CD4-positive, alpha-beta T cell treated with Interleukin-4 for 1 hour (primary cell): ENCODE measurements around the gene MEPCE.

Experiments
- DNase-seq, 2 donors: peaks; one replicate each; pipeline ENCODE4 v3.0.0-alpha.2; 2020 to 2022

Gene MEPCE

DNA sequence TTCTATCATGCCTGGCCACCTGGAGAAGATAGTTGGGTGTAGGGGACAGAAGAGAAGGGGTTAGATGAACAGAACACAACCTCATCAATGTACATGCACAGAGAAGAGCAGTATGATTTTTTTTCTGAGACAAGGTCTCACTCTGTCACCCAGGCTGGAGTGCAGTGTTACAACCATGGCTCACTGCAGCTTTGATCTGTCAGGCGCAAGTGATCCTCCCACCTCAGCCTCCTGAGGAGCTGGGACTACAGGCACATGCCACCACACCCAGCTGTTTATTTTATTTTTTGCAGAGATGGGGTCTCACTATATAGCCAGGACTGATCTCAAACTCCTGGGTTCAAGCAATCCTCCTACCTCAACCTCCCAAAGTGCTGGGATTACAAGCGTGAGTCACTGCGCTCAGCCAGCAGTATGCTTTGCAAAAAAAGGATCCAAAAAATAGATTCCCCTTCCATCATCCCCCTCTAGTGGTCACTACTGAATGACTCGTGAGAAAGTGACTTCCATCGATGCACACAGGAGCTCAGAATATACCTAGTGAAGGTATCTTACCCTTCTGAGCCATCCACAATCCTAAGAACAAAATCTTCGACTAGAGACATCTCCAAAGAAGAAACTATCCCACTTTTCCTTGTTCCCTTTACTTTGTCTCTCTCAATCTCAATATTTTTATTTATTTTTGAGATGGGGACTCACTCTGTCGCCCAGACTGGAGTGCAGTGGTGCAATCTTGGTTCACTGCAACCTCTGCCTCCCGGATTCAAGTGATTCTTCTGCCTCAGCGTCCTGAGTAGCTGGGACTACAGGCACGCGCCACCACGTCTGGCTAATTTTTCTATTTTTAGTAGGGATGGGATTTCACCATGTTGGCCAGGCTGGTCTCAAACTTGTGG, 22.1 kb upstream of the MEPCE start:
- DNase-seq, result peak; percentile 57 to 79

DNA sequence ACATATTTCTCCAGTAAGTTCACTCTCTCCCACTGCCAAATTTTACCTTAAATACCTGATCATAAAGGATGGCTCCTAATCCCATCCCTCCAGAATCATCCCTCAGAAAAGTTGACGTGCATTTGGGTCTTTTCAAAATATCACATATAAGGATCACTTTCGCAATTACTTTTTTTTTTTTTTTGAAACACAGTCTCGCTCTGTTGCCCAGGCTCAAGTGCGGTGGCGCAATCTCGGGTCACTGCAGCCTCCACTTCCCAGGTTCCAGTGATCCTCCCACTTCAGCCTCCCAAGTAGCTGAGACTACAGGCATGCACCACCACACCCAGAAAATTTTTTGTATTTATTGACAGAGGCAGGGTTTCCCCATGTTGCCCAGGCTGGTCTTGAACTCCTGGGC, 18.5 kb upstream of the MEPCE start:
- no peak for DNase-seq

GRCh38 chr7:100413346-100413745, 16.3 kb upstream of the MEPCE start:
- DNase-seq, result no peak

DNA sequence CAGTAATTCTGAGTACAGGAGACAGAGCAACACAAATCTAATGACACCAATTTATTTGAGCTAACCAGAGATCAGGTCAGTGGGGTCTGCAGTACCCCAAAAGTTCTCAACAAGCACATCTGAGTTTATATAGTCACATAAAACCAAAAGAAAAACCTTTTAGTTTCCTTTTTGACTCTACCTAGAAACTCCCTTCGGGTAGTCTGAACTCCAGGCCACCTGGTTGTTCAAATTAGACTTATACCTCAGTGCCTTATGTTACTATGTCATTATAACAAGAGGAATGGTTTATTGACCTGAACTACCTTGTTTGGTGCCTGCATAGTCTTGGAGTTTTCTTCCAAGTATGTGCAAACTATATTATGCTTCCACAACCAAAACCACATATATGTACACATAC, 15.7 kb upstream of the MEPCE start:
- no peak for DNase-seq

DNA sequence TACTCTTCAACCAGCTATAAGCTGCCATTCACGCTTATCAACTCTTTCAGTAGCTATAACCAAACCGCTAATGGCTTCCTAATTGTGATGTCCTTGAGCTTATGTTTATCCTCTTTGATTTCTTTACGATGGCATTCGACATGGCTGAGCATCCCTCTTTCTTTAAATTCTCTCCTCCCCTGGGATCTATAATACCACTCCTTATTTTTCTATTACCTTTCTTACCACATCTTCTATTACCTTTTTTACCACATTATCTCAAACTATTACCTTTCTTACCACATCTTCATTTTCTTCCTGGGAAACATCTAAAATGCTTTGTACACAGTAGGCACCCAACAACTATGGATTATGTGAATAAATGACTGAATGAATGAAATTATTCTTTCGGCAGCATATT, 14.2 kb upstream of the MEPCE start:
- no peak for DNase-seq

- DNase-seq, result no peak
Observed at GRCh38 chr7:100418930-100419659, 10.5 kb upstream of the MEPCE start.

GRCh38 chr7:100419660-100420226, 9.9 kb upstream of the MEPCE start:
- DNase-seq, result no peak

DNA sequence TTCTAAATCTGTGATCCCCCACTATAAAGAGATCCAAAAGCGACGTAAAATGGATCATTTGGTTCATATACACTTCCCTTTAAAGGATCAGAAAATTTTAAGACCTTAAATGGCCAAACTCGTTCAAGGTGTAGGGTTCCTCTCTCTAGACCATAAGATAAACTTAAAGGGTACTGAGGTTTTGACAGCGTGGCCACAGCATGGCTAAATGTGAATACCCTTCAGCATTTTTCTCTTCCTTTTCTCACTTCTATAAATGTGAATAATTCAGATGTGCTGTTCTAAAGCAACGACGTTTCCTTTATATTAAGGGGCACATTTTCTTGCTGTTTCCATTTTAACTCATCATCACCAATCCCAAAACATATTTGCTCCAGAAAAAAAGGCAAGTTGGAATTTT, 6.3 kb upstream of the MEPCE start:
- DNase-seq, result no peak

DNA sequence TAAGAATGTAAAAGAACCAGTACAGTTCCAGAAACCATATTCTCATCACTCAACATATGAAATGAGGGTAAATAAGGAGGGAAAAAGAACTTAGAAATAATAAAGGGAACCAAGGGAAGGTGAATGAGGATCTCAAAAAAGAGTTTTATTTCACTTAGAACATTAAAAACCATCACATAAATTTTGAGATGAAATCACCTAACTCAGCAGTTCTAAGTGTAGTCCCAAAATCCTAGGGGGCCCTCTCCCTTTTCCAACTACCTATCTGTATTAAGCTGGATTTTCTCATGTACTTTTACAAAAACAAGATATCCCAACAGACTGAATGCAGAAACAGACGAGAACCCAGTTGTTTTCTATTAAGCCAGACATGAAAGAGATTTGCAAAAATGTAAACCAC, 4.3 kb upstream of the MEPCE start:
- no peak for DNase-seq

- DNase-seq, result no peak
Observed at GRCh38 chr7:100426516-100426915, 3.1 kb upstream of the MEPCE start.

GRCh38 chr7:100427762-100428198, 1.9 kb upstream of the MEPCE start:
- DNase-seq, result no peak

DNA sequence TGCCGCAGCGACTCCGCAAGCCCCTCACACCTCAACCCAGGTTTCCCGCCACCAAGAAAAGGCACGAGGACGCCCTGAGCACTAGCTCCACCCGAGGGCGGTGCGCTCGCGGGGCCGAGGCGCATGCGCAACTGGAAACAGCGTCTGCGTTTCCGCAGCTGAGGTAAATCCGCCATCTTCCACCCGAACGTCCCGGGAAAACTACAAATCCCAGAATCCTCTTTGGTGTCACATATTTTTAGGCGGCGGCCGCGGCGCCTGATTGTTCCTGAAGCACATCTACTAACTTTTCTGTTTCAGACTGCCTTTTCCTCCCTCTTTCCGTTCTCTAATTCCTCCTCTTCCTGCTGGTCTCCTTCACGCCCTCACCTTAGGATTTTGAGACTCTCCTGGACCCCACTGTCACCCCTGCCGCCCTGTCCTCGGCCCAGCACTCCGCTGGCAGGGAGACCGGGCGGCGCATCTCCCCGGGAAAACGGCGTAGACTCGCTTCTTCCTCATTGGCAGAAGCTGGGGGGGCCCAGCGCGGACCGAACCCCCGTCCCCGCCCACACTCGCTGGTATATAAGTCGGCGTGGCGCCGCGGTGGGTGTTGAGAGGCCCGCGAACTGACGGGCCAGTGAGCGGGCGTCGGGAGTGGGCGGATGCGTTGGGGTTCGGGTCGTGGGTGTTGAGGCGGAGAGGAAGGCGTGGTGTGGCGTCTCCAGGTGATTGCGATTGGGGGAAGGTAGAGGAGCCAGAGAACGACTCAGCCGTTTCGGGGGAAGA, 1.2 kb upstream of the MEPCE start, which contains the start of gene ZCWPW1:
Gene ZCWPW1, minus strand, starts transcription at position 505 of the 768 bp plus-strand sequence. CDS start 8,054 bp downstream, outside the sequence.
- peak; percentile 98 for DNase-seq

DNA sequence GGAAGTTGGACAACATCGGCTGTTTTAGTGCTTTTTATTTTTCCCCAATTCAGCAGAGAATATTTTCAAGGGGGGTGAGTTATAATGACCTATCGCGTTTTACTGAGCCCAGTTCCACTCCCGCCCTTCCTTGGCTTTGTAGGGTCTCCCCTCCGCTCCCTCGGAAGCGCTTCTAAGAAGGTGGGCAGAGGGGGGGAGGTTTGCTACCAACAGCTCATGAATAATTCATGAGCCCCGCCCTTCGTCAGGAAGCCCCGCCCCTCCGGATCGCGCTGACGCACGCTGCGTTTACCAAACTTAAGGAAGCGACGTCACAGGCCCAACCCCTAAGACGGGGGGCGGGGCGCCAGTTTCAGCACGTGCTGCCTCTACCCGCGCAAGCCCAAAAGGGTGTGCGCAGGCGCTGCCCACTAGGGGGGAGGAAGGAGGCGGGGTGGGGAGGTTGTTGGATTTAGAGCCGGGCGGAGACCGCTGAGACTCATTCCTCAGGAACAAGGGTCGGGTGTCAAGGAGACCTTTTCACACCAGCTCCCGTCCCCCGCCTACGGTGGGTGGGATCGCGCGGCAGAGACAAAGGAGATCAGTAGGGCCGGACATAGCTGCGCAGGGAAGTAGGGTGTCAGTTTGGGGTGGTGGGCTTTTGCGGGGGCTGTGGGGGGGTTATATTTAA, 529 bp upstream of the MEPCE start:
- DNase-seq, result peak; percentile 100

DNA sequence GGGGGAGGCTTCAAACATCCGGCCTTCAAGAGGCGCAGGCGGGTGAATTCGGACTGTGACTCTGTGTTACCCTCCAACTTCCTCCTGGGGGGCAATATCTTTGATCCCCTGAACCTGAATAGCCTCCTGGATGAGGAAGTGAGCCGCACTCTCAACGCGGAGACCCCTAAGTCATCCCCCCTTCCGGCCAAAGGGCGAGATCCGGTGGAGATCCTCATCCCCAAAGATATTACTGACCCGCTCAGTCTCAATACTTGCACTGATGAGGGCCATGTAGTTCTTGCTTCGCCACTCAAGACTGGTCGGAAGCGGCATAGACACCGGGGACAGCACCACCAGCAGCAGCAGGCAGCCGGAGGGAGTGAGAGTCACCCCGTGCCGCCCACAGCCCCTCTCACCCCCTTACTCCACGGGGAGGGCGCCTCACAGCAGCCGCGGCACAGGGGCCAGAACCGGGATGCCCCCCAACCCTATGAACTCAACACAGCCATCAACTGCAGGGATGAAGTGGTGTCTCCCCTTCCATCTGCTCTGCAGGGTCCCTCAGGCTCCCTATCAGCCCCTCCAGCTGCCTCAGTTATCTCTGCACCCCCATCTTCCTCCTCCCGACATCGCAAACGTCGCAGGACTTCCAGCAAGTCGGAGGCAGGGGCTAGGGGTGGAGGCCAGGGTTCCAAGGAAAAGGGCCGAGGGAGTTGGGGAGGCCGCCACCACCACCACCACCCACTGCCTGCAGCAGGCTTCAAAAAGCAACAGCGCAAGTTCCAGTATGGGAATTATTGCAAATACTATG, 1.1 kb downstream of the MEPCE start:
- DNase-seq, result no peak

GRCh38 chr7:100431286-100431735, 1.7 kb downstream of the MEPCE start:
- DNase-seq, result no peak

DNA sequence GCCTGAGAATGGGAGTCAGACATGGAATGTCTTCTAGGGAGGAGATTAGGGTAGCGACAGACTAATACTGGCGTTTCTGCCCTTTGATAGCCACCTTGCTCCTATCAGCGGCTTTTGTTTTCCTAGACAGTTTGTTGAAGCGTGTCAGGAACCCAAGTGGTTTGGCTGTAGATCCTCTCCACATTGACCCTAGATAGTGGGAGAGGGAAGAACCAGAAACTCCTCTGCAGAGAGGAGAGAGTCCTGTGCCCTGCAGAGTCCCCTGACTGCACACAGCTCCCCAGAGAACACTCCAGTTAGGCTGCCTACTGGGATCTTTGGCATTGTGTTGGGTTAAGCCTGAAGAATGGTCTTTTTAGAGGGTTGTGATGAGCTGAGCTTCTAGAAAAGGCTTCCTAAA, 2.4 kb downstream of the MEPCE start:
- DNase-seq, result no peak

DNA sequence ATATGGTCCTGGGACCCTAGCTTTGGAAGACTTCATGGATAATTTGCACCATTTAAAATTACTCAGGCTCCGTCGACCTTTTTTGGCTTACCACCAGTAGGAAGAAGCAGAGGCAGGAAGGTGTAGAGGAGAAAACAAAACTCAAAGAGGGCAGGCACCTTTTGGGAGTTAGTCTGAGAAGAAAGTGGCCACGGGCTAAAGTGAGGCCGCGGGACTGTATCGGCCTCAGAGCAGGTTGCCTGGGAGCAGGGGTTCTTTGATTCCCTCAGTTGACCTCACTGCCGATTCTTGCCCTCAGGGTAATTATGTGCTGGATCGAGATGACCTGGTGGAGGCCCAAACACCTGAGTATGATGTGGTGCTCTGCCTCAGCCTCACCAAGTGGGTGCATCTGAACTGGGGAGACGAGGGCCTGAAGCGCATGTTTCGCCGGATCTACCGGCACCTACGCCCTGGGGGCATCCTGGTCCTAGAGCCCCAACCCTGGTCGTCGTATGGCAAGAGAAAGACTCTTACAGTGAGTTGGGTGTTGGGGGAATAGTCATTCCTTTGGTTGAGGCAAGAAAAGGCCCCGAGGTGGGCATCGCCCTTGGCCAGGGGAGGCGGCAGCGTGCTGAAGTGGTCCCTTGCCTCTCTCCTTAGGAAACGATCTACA, 3.1 kb downstream of the MEPCE start:
- DNase-seq, result peak in 1 of 2 donors; percentile 15

DNA sequence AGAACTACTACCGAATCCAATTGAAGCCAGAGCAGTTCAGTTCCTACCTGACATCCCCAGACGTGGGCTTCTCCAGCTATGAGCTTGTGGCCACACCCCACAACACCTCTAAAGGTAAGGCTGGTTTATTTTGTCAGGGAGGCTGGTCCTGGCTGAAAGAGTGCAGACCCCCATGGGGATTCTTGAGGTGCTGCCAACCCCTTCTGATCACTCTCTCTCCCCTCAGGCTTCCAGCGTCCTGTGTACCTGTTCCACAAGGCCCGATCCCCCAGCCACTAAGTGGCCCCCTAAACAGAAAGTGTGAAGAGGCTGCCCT, 3.6 kb downstream of the MEPCE start:
- DNase-seq, result no peak

GRCh38 chr7:100433592-100434296, 4.1 kb downstream of the MEPCE start:
- peak in 1 of 2 donors; percentile 23 for DNase-seq
